ENCODE results near the gene IL10RB. TPM values are rescaled to one million over a fixed set of nuclear protein-coding genes. Genes with fewer than 3 reads are reported as not detected.

The IL10RB gene
- polyA plus RNA-seq, 4 donors = 30.9 to 90.6 (median 44.0) TPM

- H3K4me3 ChIP-seq (ENCODE audit: low read depth in 1 of 3, low read length in 3 of 3) = no peak overlapping the region
- peaks cover 0 to 3% (median 0%) of the 10 kb centered on the region in 3 donors for H3K4me1 ChIP-seq (ENCODE audit: control insufficient read depth in 3 of 3, insufficient read depth in 2 of 3, low read depth in 1 of 3, low read length in 2 of 3)
- no peaks in the 10 kb centered on the region for H3K9me3 ChIP-seq (ENCODE audit: control insufficient read depth in 2 of 2, insufficient read depth in 1 of 2, low read depth in 1 of 2, low read length in 1 of 2)
- FAIRE-seq = no peak
- DNase-seq = peak in 1 of 2 donors; percentile 44
- H3K27me3 ChIP-seq (ENCODE audit: control insufficient read depth in 3 of 3, insufficient read depth in 3 of 3, low read length in 3 of 3) = no peaks in the 10 kb centered on the region
- 70 to 82% (median 73%) methylated on average over 11 of the region's 11 CpGs for WGBS, 3 donors
- H3K27ac ChIP-seq (ENCODE audit: low read depth in 1 of 3, low read length in 2 of 3) = no peak overlapping the region
- peaks cover 3 to 77% (median 19%) of the 10 kb centered on the region in 3 donors for H3K36me3 ChIP-seq (ENCODE audit: control insufficient read depth in 3 of 3, insufficient read depth in 2 of 3, low read depth in 1 of 3, low read length in 3 of 3)
Measured at GRCh38 chr21:33290441-33290840, 24.3 kb downstream of the IL10RB start.

GRCh38 chr21:33291686-33292085 lies 25.5 kb downstream of the IL10RB start:
- no peak for FAIRE-seq

GRCh38 chr21:33292724-33293123 lies 26.6 kb downstream of the IL10RB start:
- Histone ChIP-seq H3K9me3 (ENCODE audit: control insufficient read depth in 2 of 2, insufficient read depth in 1 of 2, low read depth in 1 of 2, low read length in 1 of 2) (no peaks in the 10 kb centered on the region), H3K4me3 (ENCODE audit: low read depth in 1 of 3, low read length in 3 of 3) (no peak overlapping the region), H3K27ac (ENCODE audit: low read depth in 1 of 3, low read length in 2 of 3) (no peak overlapping the region), H3K4me1 (ENCODE audit: control insufficient read depth in 3 of 3, insufficient read depth in 2 of 3, low read depth in 1 of 3, low read length in 2 of 3) (no peaks in the 10 kb centered on the region), H3K27me3 (ENCODE audit: control insufficient read depth in 3 of 3, insufficient read depth in 3 of 3, low read length in 3 of 3) (no peaks in the 10 kb centered on the region), H3K36me3 (ENCODE audit: control insufficient read depth in 3 of 3, insufficient read depth in 2 of 3, low read depth in 1 of 3, low read length in 3 of 3) (peaks cover 5 to 73% (median 16%) of the 10 kb centered on the region in 3 donors)
- FAIRE-seq (no peak), DNase-seq (no peak)
- WGBS, 3 donors = 81 to 94% (median 90%) methylated on average over 5 of the region's 5 CpGs

More at GRCh38 chr21:33291686-33292085, 25.5 kb downstream of the IL10RB start:
- no peaks in the 10 kb centered on the region for H3K9me3 ChIP-seq (ENCODE audit: control insufficient read depth in 2 of 2, insufficient read depth in 1 of 2, low read depth in 1 of 2, low read length in 1 of 2)
- 94 to 96% (median 95%) methylated on average over 9 of the region's 9 CpGs for WGBS, 3 donors
- no peak overlapping the region for H3K27ac ChIP-seq (ENCODE audit: low read depth in 1 of 3, low read length in 2 of 3)
- peaks cover 3 to 74% (median 16%) of the 10 kb centered on the region in 3 donors for H3K36me3 ChIP-seq (ENCODE audit: control insufficient read depth in 3 of 3, insufficient read depth in 2 of 3, low read depth in 1 of 3, low read length in 3 of 3)
- no peak for DNase-seq
- no peaks in the 10 kb centered on the region for H3K4me1 ChIP-seq (ENCODE audit: control insufficient read depth in 3 of 3, insufficient read depth in 2 of 3, low read depth in 1 of 3, low read length in 2 of 3)
- no peak overlapping the region for H3K4me3 ChIP-seq (ENCODE audit: low read depth in 1 of 3, low read length in 3 of 3)
- no peaks in the 10 kb centered on the region for H3K27me3 ChIP-seq (ENCODE audit: control insufficient read depth in 3 of 3, insufficient read depth in 3 of 3, low read length in 3 of 3)

- H3K4me1 ChIP-seq (ENCODE audit: control insufficient read depth in 3 of 3, insufficient read depth in 2 of 3, low read depth in 1 of 3, low read length in 2 of 3) = no peaks in the 10 kb centered on the region
- no peak overlapping the region for H3K4me3 ChIP-seq (ENCODE audit: low read depth in 1 of 3, low read length in 3 of 3)
- no peaks in the 10 kb centered on the region for H3K27me3 ChIP-seq (ENCODE audit: control insufficient read depth in 3 of 3, insufficient read depth in 3 of 3, low read length in 3 of 3)
- DNase-seq (no peak), FAIRE-seq (no peak)
- no peak overlapping the region for H3K27ac ChIP-seq (ENCODE audit: low read depth in 1 of 3, low read length in 2 of 3)
- WGBS, 3 donors = 93 to 98% (median 97%) methylated on average over 7 of the region's 7 CpGs
- H3K9me3 ChIP-seq (ENCODE audit: control insufficient read depth in 2 of 2, insufficient read depth in 1 of 2, low read depth in 1 of 2, low read length in 1 of 2) = no peaks in the 10 kb centered on the region
- peaks cover 5 to 69% (median 16%) of the 10 kb centered on the region in 3 donors for H3K36me3 ChIP-seq (ENCODE audit: control insufficient read depth in 3 of 3, insufficient read depth in 2 of 3, low read depth in 1 of 3, low read length in 3 of 3)
Measured at GRCh38 chr21:33293136-33293535, 27.0 kb downstream of the IL10RB start.

- Histone ChIP-seq H3K27me3 (ENCODE audit: control insufficient read depth in 3 of 3, insufficient read depth in 3 of 3, low read length in 3 of 3) (no peaks in the 10 kb centered on the region), H3K4me1 (ENCODE audit: control insufficient read depth in 3 of 3, insufficient read depth in 2 of 3, low read depth in 1 of 3, low read length in 2 of 3) (no peaks in the 10 kb centered on the region), H3K9me3 (ENCODE audit: control insufficient read depth in 2 of 2, insufficient read depth in 1 of 2, low read depth in 1 of 2, low read length in 1 of 2) (no peaks in the 10 kb centered on the region), H3K36me3 (ENCODE audit: control insufficient read depth in 3 of 3, insufficient read depth in 2 of 3, low read depth in 1 of 3, low read length in 3 of 3) (peaks cover 5 to 65% (median 13%) of the 10 kb centered on the region in 3 donors), H3K4me3 (ENCODE audit: low read depth in 1 of 3, low read length in 3 of 3) (no peak overlapping the region), H3K27ac (ENCODE audit: low read depth in 1 of 3, low read length in 2 of 3) (no peak overlapping the region)
- DNase-seq = no peak
- no peak for FAIRE-seq
- WGBS, 3 donors = 67 to 71% (median 69%) methylated on average over 7 of the region's 7 CpGs
Measured at GRCh38 chr21:33293811-33294216, 27.6 kb downstream of the IL10RB start.

- no peak for FAIRE-seq
- Histone ChIP-seq H3K36me3 (ENCODE audit: control insufficient read depth in 3 of 3, insufficient read depth in 2 of 3, low read depth in 1 of 3, low read length in 3 of 3) (peaks cover 5 to 45% (median 13%) of the 10 kb centered on the region in 3 donors), H3K27me3 (ENCODE audit: control insufficient read depth in 3 of 3, insufficient read depth in 3 of 3, low read length in 3 of 3) (no peaks in the 10 kb centered on the region), H3K27ac (ENCODE audit: low read depth in 1 of 3, low read length in 2 of 3) (no peak overlapping the region), H3K4me3 (ENCODE audit: low read depth in 1 of 3, low read length in 3 of 3) (no peak overlapping the region), H3K9me3 (ENCODE audit: control insufficient read depth in 2 of 2, insufficient read depth in 1 of 2, low read depth in 1 of 2, low read length in 1 of 2) (no peaks in the 10 kb centered on the region), H3K4me1 (ENCODE audit: control insufficient read depth in 3 of 3, insufficient read depth in 2 of 3, low read depth in 1 of 3, low read length in 2 of 3) (peaks cover 2 to 9% (median 7%) of the 10 kb centered on the region in 3 donors)
- DNase-seq = no peak
- WGBS, 3 donors = 87 to 94% (median 93%) methylated on average over 6 of the region's 6 CpGs
Measured at GRCh38 chr21:33296156-33296555, 30.0 kb downstream of the IL10RB start.

- DNase-seq (peak in 1 of 2 donors; percentile 21), FAIRE-seq (no peak)
- 44 to 59% (median 44%) methylated on average over 5 of the region's 5 CpGs for WGBS, 3 donors
- no peak overlapping the region for H3K4me3 ChIP-seq (ENCODE audit: low read depth in 1 of 3, low read length in 3 of 3)
- H3K4me1 ChIP-seq (ENCODE audit: control insufficient read depth in 3 of 3, insufficient read depth in 2 of 3, low read depth in 1 of 3, low read length in 2 of 3) = peaks cover 4 to 17% (median 13%) of the 10 kb centered on the region in 3 donors
- peak overlapping the region in 1 of 3 donors; percentile 9 for H3K27ac ChIP-seq (ENCODE audit: low read depth in 1 of 3, low read length in 2 of 3)
- no peaks in the 10 kb centered on the region for H3K27me3 ChIP-seq (ENCODE audit: control insufficient read depth in 3 of 3, insufficient read depth in 3 of 3, low read length in 3 of 3)
- peaks cover 2 to 18% (median 4%) of the 10 kb centered on the region in 3 donors for H3K36me3 ChIP-seq (ENCODE audit: control insufficient read depth in 3 of 3, insufficient read depth in 2 of 3, low read depth in 1 of 3, low read length in 3 of 3)
- no peaks in the 10 kb centered on the region for H3K9me3 ChIP-seq (ENCODE audit: control insufficient read depth in 2 of 2, insufficient read depth in 1 of 2, low read depth in 1 of 2, low read length in 1 of 2)
Measured at GRCh38 chr21:33299181-33299752, 33.1 kb downstream of the IL10RB start.

GRCh38 chr21:33300701-33301631 lies 34.8 kb downstream of the IL10RB start:
- Histone ChIP-seq H3K27ac (ENCODE audit: low read depth in 1 of 3, low read length in 2 of 3) (peak overlapping the region in 2 of 3 donors; percentile 61 to 91), H3K4me1 (ENCODE audit: control insufficient read depth in 3 of 3, insufficient read depth in 2 of 3, low read depth in 1 of 3, low read length in 2 of 3) (peaks cover 4 to 17% (median 13%) of the 10 kb centered on the region in 3 donors), H3K4me3 (ENCODE audit: low read depth in 1 of 3, low read length in 3 of 3) (no peak overlapping the region), H3K36me3 (ENCODE audit: control insufficient read depth in 3 of 3, insufficient read depth in 2 of 3, low read depth in 1 of 3, low read length in 3 of 3) (peaks cover 2 to 13% (median 2%) of the 10 kb centered on the region in 3 donors), H3K9me3 (ENCODE audit: control insufficient read depth in 2 of 2, insufficient read depth in 1 of 2, low read depth in 1 of 2, low read length in 1 of 2) (no peaks in the 10 kb centered on the region), H3K27me3 (ENCODE audit: control insufficient read depth in 3 of 3, insufficient read depth in 3 of 3, low read length in 3 of 3) (no peaks in the 10 kb centered on the region)
- FAIRE-seq (no peak), DNase-seq (peak; percentile 52 to 59)
- 41 to 52% (median 47%) methylated on average over 10 of the region's 10 CpGs for WGBS, 3 donors

Data from small intestine (tissue), 7 donors.